SK-N-SH (cell line): ENCODE measurements around the gene CHST11. TPM values are rescaled to one million over a fixed set of nuclear protein-coding genes. Genes with fewer than 3 reads are reported as not detected.
A peak's percentile ranks its signal among the peaks of the same experiment; 100 is the strongest.

ENCODE experiments used
- CTCF ChIA-PET: fragments of 300-600, 350-600 bp; formaldehyde crosslinking; extraction: SDS; loops from one replicate; lab custom pipeline; 2021; lab: Yijun Ruan, JAX
- POLR2A ChIA-PET: fragments of 350-600 bp; sonication (Branson Sonifier 250); formaldehyde crosslinking; extraction: SDS; loops from one replicate; lab custom pipeline; 2020; ENCODE audit warnings: antibody characterized with exemption, inconsistent platforms; lab: Yijun Ruan, JAX
- DNase-seq: peaks from one replicate; pipeline ENCODE4 v3.0.0; 2012
- H2AFZ ChIP-seq: fragments of 200-600 bp; sonication (generic); 2 replicates; pipeline ENCODE4 v1.8.1; 2016; ENCODE audit warnings: antibody characterized with exemption, mild to moderate bottlenecking, low read depth
- H3F3A ChIP-seq: fragments of 200-600 bp; sonication (generic); replicated peaks from 2 replicates; pipeline ENCODE3; 2016; ENCODE audit warnings: antibody characterized with exemption, mild to moderate bottlenecking; ENCODE audit not compliant: insufficient read depth
- H3K27ac ChIP-seq, 2 experiments: fragments of 200-500 bp in 1 of 2; fragments of 200-600 bp in 1 of 2; sonication (Bioruptor generic) in 1 of 2; sonication (generic), shearing (Covaris generic) in 1 of 2; 2 replicates each; pipeline versions ENCODE4 v1.5.1 to v1.6.1; 2014 to 2016; ENCODE audit warnings: low read depth in 2 of 2, inconsistent platforms in 1 of 2, low read length in 1 of 2, mild to moderate bottlenecking in 1 of 2, mixed read lengths in 1 of 2
- H3K27me3 ChIP-seq: fragments of 200-600 bp; sonication (generic), shearing (Covaris generic); 2 replicates; pipeline ENCODE4 v1.6.1; 2016; ENCODE audit warnings: mixed run types; ENCODE audit not compliant: insufficient read depth
- H3K36me3 ChIP-seq, 2 experiments: fragments of 200-500 bp in 1 of 2; fragments of 200-600 bp in 1 of 2; sonication (Bioruptor generic) in 1 of 2; sonication (generic) in 1 of 2; replicated peaks in 1 of 2; 2 replicates each; pipeline versions ENCODE3 to v1.5.1; 2014 to 2016; ENCODE audit warnings: low read length in 1 of 2, mild to moderate bottlenecking in 1 of 2; ENCODE audit not compliant: insufficient read depth in 2 of 2, control insufficient read depth in 1 of 2
- H3K4me1 ChIP-seq, 2 experiments: fragments of 200-500 bp in 1 of 2; fragments of 200-600 bp in 1 of 2; sonication (Bioruptor generic) in 1 of 2; sonication (generic), shearing (Covaris generic) in 1 of 2; 2 replicates each; pipeline versions ENCODE4 v1.5.1 to v1.6.1; 2014 to 2016; ENCODE audit warnings: low read depth in 1 of 2, low read length in 1 of 2, mixed run types in 1 of 2; ENCODE audit not compliant: insufficient read depth in 2 of 2, control insufficient read depth in 1 of 2
- H3K4me2 ChIP-seq: fragments of 200-600 bp; sonication (generic), shearing (Covaris generic); 2 replicates; pipeline ENCODE4 v1.6.1; 2017; ENCODE audit warnings: mixed run types
- H3K4me3 ChIP-seq, 2 experiments: fragments of 200-500 bp in 1 of 2; fragments of 200-600 bp in 1 of 2; sonication (Bioruptor generic) in 1 of 2; sonication (generic), shearing (Covaris generic) in 1 of 2; 2 replicates each; pipeline versions ENCODE4 v1.5.1 to v1.8.1; 2014 to 2016; ENCODE audit warnings: low read depth in 2 of 2, inconsistent platforms in 1 of 2, low read length in 1 of 2, mild to moderate bottlenecking in 1 of 2, mixed read lengths in 1 of 2, moderate library complexity in 1 of 2
- H3K79me2 ChIP-seq: fragments of 200-600 bp; sonication (generic); 2 replicates; pipeline ENCODE4 v1.8.1; 2017; ENCODE audit warnings: mild to moderate bottlenecking; ENCODE audit not compliant: insufficient read depth
- H3K9ac ChIP-seq: fragments of 200-600 bp; sonication (generic); 2 replicates; pipeline ENCODE4 v1.6.1; 2017; ENCODE audit warnings: mixed run types
- H3K9me2 ChIP-seq: fragments of 200-600 bp; sonication (generic); 2 replicates; pipeline ENCODE4 v1.6.1; 2017; ENCODE audit warnings: mixed run types
- H3K9me3 ChIP-seq: fragments of 200-600 bp; sonication (generic); 2 replicates; pipeline ENCODE4 v1.6.1; 2017; ENCODE audit warnings: mixed run types, mild to moderate bottlenecking, moderate library complexity
- H4K20me1 ChIP-seq: fragments of 200-600 bp; sonication (generic); 2 replicates; pipeline ENCODE4 v1.6.1; 2017; ENCODE audit warnings: mild to moderate bottlenecking, mixed run types; ENCODE audit not compliant: insufficient read depth
- CHD2 ChIP-seq: fragments of 150-350 bp; IDR thresholded peaks from 2 replicates; pipeline ENCODE4 v1.6.1; 2018; ENCODE audit warnings: low read length; ENCODE audit not compliant: partially characterized antibody
- EP300 ChIP-seq, 2 experiments: IDR thresholded peaks; 2 replicates each; pipeline versions ENCODE4 v1.4.0 to v1.6.1; 2012; ENCODE audit warnings: borderline replicate concordance in 1 of 2, low read depth in 1 of 2, low read length in 1 of 2
- EZH2phosphoT487 ChIP-seq: fragments of 200-600 bp; sonication (generic); IDR thresholded peaks from 2 replicates; pipeline ENCODE4 v1.6.1; 2017; ENCODE audit warnings: low read depth, mixed run types, mild to moderate bottlenecking, antibody characterized with exemption, moderate library complexity, borderline replicate concordance
- FOXJ3 ChIP-seq: sonication (generic); formaldehyde crosslinking; IDR thresholded peaks from 2 replicates; pipeline ENCODE4 v1.5.1; 2020; ENCODE audit warnings: mild to moderate bottlenecking, missing genetic modification reagents
- GABPA ChIP-seq: IDR thresholded peaks from 2 replicates; pipeline ENCODE4 v1.4.0; 2012; ENCODE audit warnings: low read depth, mild to moderate bottlenecking
- GATA2 ChIP-seq: sonication (generic); formaldehyde crosslinking; IDR thresholded peaks from 2 replicates; pipeline ENCODE4 v1.5.0; 2020; ENCODE audit warnings: mild to moderate bottlenecking, missing genetic modification reagents
- MAX ChIP-seq: IDR thresholded peaks from 2 replicates; pipeline ENCODE4 v1.4.0; 2012; ENCODE audit warnings: low read depth
- POLR2AphosphoS5 ChIP-seq: IDR thresholded peaks from 2 replicates; pipeline ENCODE4 v1.6.1; 2012; ENCODE audit warnings: low read depth, low read length
- REST ChIP-seq: IDR thresholded peaks from 2 replicates; pipeline ENCODE4 v1.6.1; 2012; ENCODE audit warnings: mild to moderate bottlenecking, low read depth, low read length, moderate library complexity
- SMC3 ChIP-seq: IDR thresholded peaks from 2 replicates; pipeline ENCODE4 v1.6.1; 2012; ENCODE audit warnings: low read depth, low read length, improper control_type of control experiment
- TCF12 ChIP-seq: IDR thresholded peaks from 2 replicates; pipeline ENCODE4 v1.4.0; 2012
- USF1 ChIP-seq: IDR thresholded peaks from 2 replicates; pipeline ENCODE4 v1.4.0; 2012; ENCODE audit warnings: low read depth, borderline replicate concordance
- YY1 ChIP-seq: IDR thresholded peaks from 2 replicates; pipeline ENCODE4 v1.4.0; 2012; ENCODE audit warnings: low read depth, mild to moderate bottlenecking
- WGBS: methylation state at CpG from one replicate; pipeline ENCODE4 v1.1.6; 2017; ENCODE audit warnings: low lambda C conversion rate; 5-methylcytosine and 5-hydroxymethylcytosine counted together
- polyA plus RNA-seq, 3 experiments: library from polyadenylated mRNA; depleted of rRNA; stranded (reverse); fragments of >200 nt; gene quantifications; 2 replicates each; pipeline ENCODE4 v1.2.3, GENCODE V29; 2012

The CHST11 gene
- polyA plus RNA-seq, 1 of the 3 experiments (the other 2 are of a cell fraction) = 18.6 TPM

GRCh38 chr12:104761611-104762010 is 304.9 kb downstream of the CHST11 start (continued):
- no peak for TF ChIP-seq USF1
- TF ChIP-seq POLR2AphosphoS5 = no peak
- TF ChIP-seq TCF12 = no peak

GRCh38 chr12:104763168-104763805 is 306.5 kb downstream of the CHST11 start:
- no peaks in the 10 kb centered on the region for H3K9me2 ChIP-seq
- WGBS = 78% methylated on average over 6 of the region's 6 CpGs
- TF ChIP-seq EP300 (IDR thresholded peaks at IDR 0.05; ENCODE audit: borderline replicate concordance in 1 of 2, low read depth in 1 of 2, low read length in 1 of 2) (no peak), YY1 (no peak), TCF12 (peak; percentile 31; the same call in 1 of the 2 replicates)
- TF ChIP-seq, all 33 proteins: peak for 1
- no peaks in the 10 kb centered on the region for H3K36me3 ChIP-seq
- H3F3A ChIP-seq = no peaks in the 10 kb centered on the region
- CTCF ChIA-PET = interaction anchor here (0.9 to 1.5 kb wide), 4 partner anchors 8 to 381 kb away, joined by 3 to 6 read pairs (median 4); no protein-coding TSS in a partner anchor
- POLR2A ChIA-PET = no interaction called here
- H2AFZ ChIP-seq = no peak overlapping the region
- no peak overlapping the region for H3K9ac ChIP-seq
- H3K27ac ChIP-seq = no peak overlapping the region
- DNase-seq = no peak
- H4K20me1 ChIP-seq = no peaks in the 10 kb centered on the region
- H3K4me1 ChIP-seq = no peaks in the 10 kb centered on the region
- no peaks in the 10 kb centered on the region for H3K9me3 ChIP-seq
- no peak overlapping the region for H3K4me2 ChIP-seq
- no peaks in the 10 kb centered on the region for H3K79me2 ChIP-seq
- H3K4me3 ChIP-seq = no peak overlapping the region
- no peaks in the 10 kb centered on the region for H3K27me3 ChIP-seq

- CTCF ChIA-PET = interaction anchor here (1.5 kb wide), 1 partner anchor 383 kb away, joined by 6 read pairs; no protein-coding TSS in a partner anchor
- 89% methylated on average over 8 of the region's 8 CpGs for WGBS
Observed at GRCh38 chr12:104764225-104765091, 307.7 kb downstream of the CHST11 start.

More at GRCh38 chr12:104764225-104765091, 307.7 kb downstream of the CHST11 start:
- Histone ChIP-seq H3K9me3 (no peaks in the 10 kb centered on the region), H3F3A (no peaks in the 10 kb centered on the region), H3K79me2 (no peaks in the 10 kb centered on the region), H3K36me3 (no peaks in the 10 kb centered on the region), H3K27me3 (no peaks in the 10 kb centered on the region), H3K9ac (no peak overlapping the region), H3K27ac (no peak overlapping the region), H3K9me2 (no peaks in the 10 kb centered on the region), H2AFZ (no peak overlapping the region), H4K20me1 (no peaks in the 10 kb centered on the region), H3K4me3 (no peak overlapping the region), H3K4me2 (no peak overlapping the region), H3K4me1 (no peaks in the 10 kb centered on the region)
- DNase-seq = no peak
- POLR2A ChIA-PET = no interaction called here
- TF ChIP-seq GABPA = no peak
- no peak for TF ChIP-seq USF1
- TF ChIP-seq MAX = no peak
- TF ChIP-seq CHD2 = no peak
- no peak for TF ChIP-seq GATA2 (CRISPR knock-in tag)
- TF ChIP-seq SMC3 = no peak
- TF ChIP-seq FOXJ3 (CRISPR knock-in tag) = no peak
- no peak for TF ChIP-seq EZH2phosphoT487
- no peak for TF ChIP-seq REST
